HT-29 (cell line): Measurements from ENCODE around the gene STXBP4. TPM values are rescaled to one million over a fixed set of nuclear protein-coding genes. Genes with fewer than 3 reads are reported as not detected.

Source experiments
- DNase-seq: peaks from one replicate; pipeline ENCODE4 v3.0.0-alpha.2; 2015; ENCODE audit warnings: low spot score
- total RNA-seq: library from RNA; depleted of rRNA; stranded (reverse); fragments of >200 nt; shearing (Covaris generic); gene quantifications from 2 replicates; pipeline ENCODE4 v1.2.3, GENCODE V29; 2014

The STXBP4 gene
- total RNA-seq, 1 experiment from 2014 or later: 3.4 TPM

- no peak for DNase-seq
Measured at GRCh38 chr17:55120651-55121050, 152.1 kb downstream of the STXBP4 start.

- no peak for DNase-seq
Measured at GRCh38 chr17:55121268-55121667, 152.7 kb downstream of the STXBP4 start.

GRCh38 chr17:55122114-55122513 is 153.5 kb downstream of the STXBP4 start:
- DNase-seq: no peak

GRCh38 chr17:55124730-55125360 is 156.3 kb downstream of the STXBP4 start:
- no peak for DNase-seq

- DNase-seq: no peak
Measured at GRCh38 chr17:55133583-55133982, 165.0 kb downstream of the STXBP4 start.

- no peak for DNase-seq
Measured at GRCh38 chr17:55134486-55135157, 166.1 kb downstream of the STXBP4 start.

GRCh38 chr17:55140809-55141208 is 172.2 kb downstream of the STXBP4 start:
- no peak for DNase-seq

GRCh38 chr17:55144518-55144917 is 176.0 kb downstream of the STXBP4 start:
- DNase-seq: no peak

GRCh38 chr17:55149485-55149884 is 180.9 kb downstream of the STXBP4 start:
- DNase-seq: no peak

- no peak for DNase-seq
Measured at GRCh38 chr17:55152236-55152635, 183.7 kb downstream of the STXBP4 start.

- DNase-seq: no peak
Measured at GRCh38 chr17:55154101-55154500, 185.5 kb downstream of the STXBP4 start.

GRCh38 chr17:55155856-55156560 is 187.4 kb downstream of the STXBP4 start:
- DNase-seq: no peak

- DNase-seq: no peak
Measured at GRCh38 chr17:55157165-55157564, 188.6 kb downstream of the STXBP4 start.

GRCh38 chr17:55158439-55158838 is 189.9 kb downstream of the STXBP4 start:
- DNase-seq: no peak

GRCh38 chr17:55159251-55159650 is 190.7 kb downstream of the STXBP4 start:
- DNase-seq: no peak

- no peak for DNase-seq
Measured at GRCh38 chr17:55160501-55160900, 191.9 kb downstream of the STXBP4 start.

- DNase-seq: no peak
Measured at GRCh38 chr17:55161935-55162555, 193.5 kb downstream of the STXBP4 start.

GRCh38 chr17:55162556-55162946 is 194.0 kb downstream of the STXBP4 start:
- DNase-seq: no peak

GRCh38 chr17:55163408-55163807 is 194.8 kb downstream of the STXBP4 start:
- no peak for DNase-seq

- DNase-seq: no peak
Measured at GRCh38 chr17:55166506-55166905, 197.9 kb downstream of the STXBP4 start.

GRCh38 chr17:55167024-55167725 is 198.6 kb downstream of the STXBP4 start:
- no peak for DNase-seq
